Hepatocyte (in vitro differentiated cells): ENCODE data around the gene IL31. TPM values are rescaled to one million over a fixed set of nuclear protein-coding genes. Genes with fewer than 3 reads are reported as not detected.
A peak's percentile ranks its signal among the peaks of the same experiment; 100 is the strongest.

ENCODE experiments used
- DNase-seq: peaks from one replicate; pipeline ENCODE4 v3.0.0-alpha.2; 2016; ENCODE audit warnings: low spot score
- H2AFZ ChIP-seq: fragments of 200-600 bp; sonication (generic); 2 replicates; pipeline ENCODE4 v1.6.0; 2016; ENCODE audit warnings: antibody characterized with exemption, mild to moderate bottlenecking
- H3K27ac ChIP-seq: fragments of 200-600 bp; sonication (generic); 2 replicates; pipeline ENCODE4 v1.5.1; 2016; ENCODE audit warnings: mild to moderate bottlenecking
- H3K27me3 ChIP-seq: fragments of 200-600 bp; sonication (generic); 2 replicates; pipeline ENCODE4 v1.6.1; 2016
- H3K36me3 ChIP-seq: fragments of 200-600 bp; sonication (generic); replicated peaks from 2 replicates; pipeline ENCODE4 v1.5.1; 2016; ENCODE audit warnings: low read depth; ENCODE audit not compliant: insufficient read depth
- H3K4me1 ChIP-seq: fragments of 200-600 bp; sonication (generic); 2 replicates; pipeline ENCODE4 v1.5.1; 2016; ENCODE audit warnings: mild to moderate bottlenecking, moderate library complexity; ENCODE audit not compliant: insufficient read depth
- H3K4me2 ChIP-seq: fragments of 200-600 bp; sonication (generic); 2 replicates; pipeline ENCODE4 v1.6.0; 2016
- H3K4me3 ChIP-seq: fragments of 200-600 bp; sonication (generic); 2 replicates; pipeline ENCODE4 v1.5.1; 2016; ENCODE audit warnings: mild to moderate bottlenecking
- H3K79me2 ChIP-seq: fragments of 200-600 bp; sonication (generic); 2 replicates; pipeline ENCODE4 v1.6.0; 2017; ENCODE audit warnings: mild to moderate bottlenecking
- H3K9me2 ChIP-seq: fragments of 200-600 bp; sonication (generic); replicated peaks from 2 replicates; pipeline ENCODE4 v1.6.0; 2017; ENCODE audit warnings: mild to moderate bottlenecking; ENCODE audit not compliant: insufficient read depth
- H3K9me3 ChIP-seq: fragments of 200-600 bp; sonication (generic); 2 replicates; pipeline ENCODE4 v1.5.1; 2016; ENCODE audit warnings: low read depth, mild to moderate bottlenecking
- H4K20me1 ChIP-seq: fragments of 200-600 bp; sonication (generic); 2 replicates; pipeline ENCODE4 v1.6.0; 2016; ENCODE audit warnings: mild to moderate bottlenecking; ENCODE audit not compliant: insufficient read depth, poor library complexity, severe bottlenecking
- CTCF ChIP-seq: fragments of 200-600 bp; sonication (generic); IDR thresholded peaks from 2 replicates; pipeline ENCODE4 v1.5.1; 2016; ENCODE audit warnings: antibody characterized with exemption, mild to moderate bottlenecking; ENCODE audit not compliant: poor library complexity
- EZH2 ChIP-seq: fragments of 200-600 bp; sonication (generic); IDR thresholded peaks from 2 replicates; pipeline ENCODE4 v1.6.1; 2016; ENCODE audit warnings: antibody characterized with exemption, mild to moderate bottlenecking, borderline replicate concordance
- EZH2phosphoT487 ChIP-seq: fragments of 200-600 bp; sonication (generic); IDR thresholded peaks from one replicate; pipeline ENCODE4 v1.6.1; 2018; ENCODE audit warnings: antibody characterized with exemption, mild to moderate bottlenecking, low read depth, moderate library complexity; ENCODE audit not compliant: unreplicated experiment, severe bottlenecking
- WGBS: methylation state at CpG from one replicate; pipeline ENCODE4 v1.1.6; 2016; ENCODE audit warnings: low lambda C conversion rate; ENCODE audit errors: missing lambda C conversion rate; 5-methylcytosine and 5-hydroxymethylcytosine counted together
- polyA plus RNA-seq: library from polyadenylated mRNA; unstranded; fragments of >200 nt; fragmentation: Nextera tagmentation; extraction: Ambion mirVana; gene quantifications from 2 replicates; pipeline ENCODE4 v1.2.1, GENCODE V29; 2016
- total RNA-seq: library from RNA; depleted of rRNA; stranded (reverse); fragments of >200 nt; gene quantifications from 2 replicates; pipeline ENCODE4 v1.2.3, GENCODE V29; 2014

The IL31 gene
- total and polyA plus RNA-seq, 2 experiments from 2014 or later: not detected

GRCh38 chr12:122141911-122142725 is 31.9 kb downstream of the IL31 start:
- Histone ChIP-seq H3K9me3 (no peaks in the 10 kb centered on the region), H3K9me2 (no peaks in the 10 kb centered on the region), H4K20me1 (no peaks in the 10 kb centered on the region), H2AFZ (no peak overlapping the region), H3K36me3 (no peaks in the 10 kb centered on the region), H3K4me1 (no peaks in the 10 kb centered on the region), H3K27me3 (no peaks in the 10 kb centered on the region), H3K4me2 (no peak overlapping the region), H3K4me3 (no peak overlapping the region), H3K79me2 (no peaks in the 10 kb centered on the region), H3K27ac (no peak overlapping the region)
- DNase-seq: peak; percentile 6
- no peak for TF ChIP-seq CTCF
- TF ChIP-seq EZH2: no peak
- TF ChIP-seq EZH2phosphoT487: no peak
- 93% methylated on average over 21 of the region's 21 CpGs for WGBS

GRCh38 chr12:122140467-122141257 is 33.4 kb downstream of the IL31 start:
- no peak overlapping the region for H3K4me2 ChIP-seq
- H3K79me2 ChIP-seq: no peaks in the 10 kb centered on the region
- no peaks in the 10 kb centered on the region for H3K4me1 ChIP-seq
- no peaks in the 10 kb centered on the region for H4K20me1 ChIP-seq
- peak; percentile 2 for DNase-seq
- no peaks in the 10 kb centered on the region for H3K9me2 ChIP-seq
- no peak for TF ChIP-seq EZH2phosphoT487
- H2AFZ ChIP-seq: no peak overlapping the region
- H3K27me3 ChIP-seq: no peaks in the 10 kb centered on the region
- H3K36me3 ChIP-seq: no peaks in the 10 kb centered on the region
- H3K9me3 ChIP-seq: no peaks in the 10 kb centered on the region
- 96% methylated on average over 19 of the region's 19 CpGs for WGBS
- no peak overlapping the region for H3K4me3 ChIP-seq
- no peak overlapping the region for H3K27ac ChIP-seq

- Histone ChIP-seq H3K9me2 (no peaks in the 10 kb centered on the region), H3K79me2 (no peaks in the 10 kb centered on the region), H3K4me1 (no peaks in the 10 kb centered on the region), H3K27ac (no peak overlapping the region), H2AFZ (no peak overlapping the region), H3K27me3 (no peaks in the 10 kb centered on the region), H3K4me3 (no peak overlapping the region), H3K36me3 (no peaks in the 10 kb centered on the region), H4K20me1 (no peaks in the 10 kb centered on the region), H3K9me3 (no peaks in the 10 kb centered on the region), H3K4me2 (no peak overlapping the region)
- DNase-seq: peak; percentile 20
- WGBS: 60% methylated on average over 8 of the region's 8 CpGs
- TF ChIP-seq CTCF (no peak), EZH2 (no peak), EZH2phosphoT487 (no peak)
Measured at GRCh38 chr12:122139941-122140340, 34.1 kb downstream of the IL31 start.

- H3K36me3 ChIP-seq: no peaks in the 10 kb centered on the region
- no peaks in the 10 kb centered on the region for H3K9me3 ChIP-seq
- no peak overlapping the region for H3K4me2 ChIP-seq
Measured at GRCh38 chr12:122139266-122139665, 34.8 kb downstream of the IL31 start.

More at GRCh38 chr12:122139266-122139665, 34.8 kb downstream of the IL31 start:
- Histone ChIP-seq H3K79me2 (no peaks in the 10 kb centered on the region), H3K4me1 (no peaks in the 10 kb centered on the region), H3K27me3 (no peaks in the 10 kb centered on the region), H3K4me3 (no peak overlapping the region), H2AFZ (no peak overlapping the region), H3K9me2 (no peaks in the 10 kb centered on the region), H4K20me1 (no peaks in the 10 kb centered on the region), H3K27ac (no peak overlapping the region)
- 94% methylated on average over 15 of the region's 15 CpGs for WGBS
- TF ChIP-seq EZH2 (no peak), CTCF (no peak), EZH2phosphoT487 (no peak)
- no peak for DNase-seq
